Stimulated activated CD8-positive, alpha-beta memory T cell treated with anti-CD3 and anti-CD28 coated beads, Interleukin-15, amount 100 ng/mL, for 48 hours (primary cell): Measurements from ENCODE around the gene MSL1.

ENCODE experiments used
- DNase-seq, 2 donors: peaks; one replicate each; pipeline ENCODE4 v3.0.0-alpha.2; 2020; ENCODE audit warnings: low read depth in 2 of 2

The MSL1 gene

DNA sequence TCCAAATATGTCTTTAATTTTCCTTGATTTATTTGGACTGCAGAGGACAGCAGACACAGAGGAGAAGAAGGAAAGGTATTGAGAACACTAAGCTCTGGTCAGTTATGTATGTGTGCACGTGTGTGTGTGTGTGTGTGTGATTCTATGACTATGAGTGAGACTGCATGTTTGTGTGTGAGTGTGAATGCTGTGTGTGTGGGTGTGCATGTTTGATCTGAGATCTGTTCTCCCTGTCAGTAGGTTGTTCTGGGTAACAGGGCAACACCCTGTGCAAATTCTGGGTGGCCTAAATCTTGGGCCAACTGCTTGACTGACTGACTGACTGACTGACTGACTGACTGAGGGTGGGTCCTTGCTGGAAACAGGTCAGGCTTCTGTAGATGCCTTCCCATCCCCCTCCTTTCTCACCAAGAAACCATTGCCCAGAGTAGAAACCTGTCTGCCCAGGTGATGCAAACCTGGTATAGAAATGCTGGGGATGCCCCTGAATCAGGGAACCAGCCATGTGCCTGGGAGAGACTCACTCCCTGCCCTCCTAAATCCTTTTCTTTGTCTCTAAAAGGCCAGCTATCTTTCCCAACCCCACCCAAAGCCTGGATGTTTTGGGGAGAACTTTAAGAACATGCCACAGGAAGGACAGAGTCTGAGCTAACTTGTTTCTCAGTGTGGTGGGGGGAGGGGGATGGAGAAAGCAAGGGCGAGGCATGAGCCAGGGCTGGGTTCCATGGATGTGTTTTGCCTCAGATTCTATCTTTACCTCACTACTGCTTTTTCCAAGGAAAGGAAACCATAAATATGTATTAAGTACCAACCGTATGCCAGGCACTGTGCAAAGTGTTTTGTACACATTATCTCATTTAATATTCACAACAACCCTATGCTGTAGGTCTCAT, 16.9 kb upstream of the MSL1 start:
- no peak for DNase-seq

DNA sequence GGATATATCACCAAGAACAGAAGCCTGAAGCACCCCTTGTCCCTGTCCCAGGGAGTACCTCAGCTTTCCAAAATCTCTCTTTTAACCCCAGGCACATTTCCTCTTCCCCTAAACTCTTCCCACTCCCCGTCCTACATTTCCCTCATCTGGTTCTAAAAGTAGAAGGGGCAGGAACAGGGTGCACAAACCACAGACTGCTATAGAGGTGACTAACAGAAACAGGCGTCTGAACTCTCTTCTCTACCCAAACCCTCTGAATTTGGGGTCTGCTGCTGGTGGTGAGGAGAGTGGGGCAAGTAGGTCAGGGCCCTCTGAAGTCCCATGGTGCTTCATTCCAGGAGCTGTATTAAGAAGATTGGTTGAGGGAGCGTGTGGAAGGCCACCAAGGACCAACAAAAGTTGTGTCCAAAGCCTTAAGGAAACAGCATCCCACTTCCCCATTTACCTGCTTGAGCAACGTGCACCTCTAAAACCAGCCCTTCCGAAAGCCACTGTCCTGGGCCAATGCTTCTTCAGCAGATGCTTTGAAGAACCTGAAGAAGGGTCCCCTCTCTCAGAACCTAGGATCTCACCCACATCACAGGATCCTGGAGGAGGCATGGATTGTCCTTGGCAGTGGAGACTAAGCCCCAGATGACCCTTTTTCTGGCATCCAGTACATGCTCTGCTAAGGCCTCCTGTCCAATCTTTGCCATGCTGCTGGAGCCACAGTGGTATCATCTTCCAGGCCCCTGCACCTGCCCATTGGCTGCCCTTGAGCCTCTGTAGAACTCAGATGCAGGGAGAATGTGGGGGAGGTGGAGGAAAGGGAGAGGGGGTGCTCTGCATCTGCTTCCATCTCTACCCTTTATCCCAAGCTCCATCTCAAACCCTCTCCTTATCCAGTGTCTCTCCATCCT, 15.7 kb upstream of the MSL1 start:
- no peak for DNase-seq

DNA sequence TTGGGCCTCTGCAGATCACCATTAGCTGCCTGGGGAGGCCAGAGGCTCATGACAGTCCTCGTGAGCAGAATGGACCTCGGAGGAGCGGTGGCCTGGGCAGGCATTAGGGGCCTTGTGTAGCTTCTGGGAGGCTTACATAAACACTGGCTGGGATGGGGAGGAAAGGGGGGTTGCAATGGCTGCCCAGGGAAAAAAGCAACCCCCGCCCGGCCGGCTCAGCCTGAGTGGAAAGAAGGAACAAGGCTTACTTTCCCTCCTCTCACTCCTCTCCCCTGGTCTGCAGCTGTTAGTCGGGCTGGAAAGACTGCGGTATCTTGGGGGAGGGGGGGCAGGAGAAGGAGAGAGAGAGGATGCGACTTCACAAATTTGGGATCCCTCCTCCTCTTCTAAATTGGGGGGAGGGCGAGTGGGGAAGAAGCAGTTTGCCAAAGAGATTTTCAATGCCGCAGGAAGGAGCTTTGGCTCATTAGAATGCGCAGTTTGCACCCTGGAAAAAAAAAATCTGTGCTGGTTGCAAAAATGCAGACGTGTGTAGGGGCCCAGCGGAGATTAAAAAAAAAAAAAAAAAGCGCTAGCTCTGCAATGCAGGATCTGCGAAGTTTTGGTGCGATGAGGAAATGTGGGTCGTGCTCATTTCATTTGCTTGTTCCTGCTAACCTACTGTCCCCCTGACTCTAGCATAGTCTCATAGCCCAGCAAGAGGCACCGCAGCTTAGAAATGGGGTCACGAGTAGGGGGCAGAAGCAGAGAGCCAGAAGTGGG, 14.8 kb upstream of the MSL1 start:
- DNase-seq, result no peak

DNA sequence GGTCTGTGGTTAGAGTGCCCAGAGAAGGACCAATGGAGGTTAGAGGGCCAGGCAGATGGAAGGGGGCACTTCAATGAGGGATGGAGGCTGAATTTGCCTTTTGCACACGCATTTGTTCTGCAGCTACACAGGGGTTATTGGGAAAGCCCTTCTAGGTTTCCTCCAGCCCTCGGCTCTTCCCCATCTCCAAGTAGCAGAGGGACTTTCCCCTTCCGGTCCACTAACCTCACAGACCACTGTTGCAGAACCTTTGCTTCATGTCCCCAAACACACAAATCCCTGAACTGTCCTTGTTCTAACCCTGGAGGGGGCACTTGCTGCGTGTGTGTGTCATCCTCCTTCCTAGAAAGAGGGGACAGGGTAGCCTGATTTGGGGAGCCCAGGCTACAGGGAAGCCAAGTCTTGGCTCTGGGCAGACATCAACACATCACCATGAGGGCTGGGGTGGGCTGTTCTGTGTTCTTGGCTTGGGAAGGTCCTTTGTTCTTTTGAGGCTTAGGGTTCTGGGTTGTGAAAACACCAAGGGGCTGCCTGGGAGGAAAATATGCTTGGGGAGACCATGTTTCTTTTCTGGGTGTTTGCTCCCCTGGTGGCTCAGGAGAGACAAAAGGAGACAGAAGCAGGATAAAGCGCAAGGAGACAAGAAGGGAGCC, 14.1 kb upstream of the MSL1 start:
- DNase-seq, result no peak

DNA sequence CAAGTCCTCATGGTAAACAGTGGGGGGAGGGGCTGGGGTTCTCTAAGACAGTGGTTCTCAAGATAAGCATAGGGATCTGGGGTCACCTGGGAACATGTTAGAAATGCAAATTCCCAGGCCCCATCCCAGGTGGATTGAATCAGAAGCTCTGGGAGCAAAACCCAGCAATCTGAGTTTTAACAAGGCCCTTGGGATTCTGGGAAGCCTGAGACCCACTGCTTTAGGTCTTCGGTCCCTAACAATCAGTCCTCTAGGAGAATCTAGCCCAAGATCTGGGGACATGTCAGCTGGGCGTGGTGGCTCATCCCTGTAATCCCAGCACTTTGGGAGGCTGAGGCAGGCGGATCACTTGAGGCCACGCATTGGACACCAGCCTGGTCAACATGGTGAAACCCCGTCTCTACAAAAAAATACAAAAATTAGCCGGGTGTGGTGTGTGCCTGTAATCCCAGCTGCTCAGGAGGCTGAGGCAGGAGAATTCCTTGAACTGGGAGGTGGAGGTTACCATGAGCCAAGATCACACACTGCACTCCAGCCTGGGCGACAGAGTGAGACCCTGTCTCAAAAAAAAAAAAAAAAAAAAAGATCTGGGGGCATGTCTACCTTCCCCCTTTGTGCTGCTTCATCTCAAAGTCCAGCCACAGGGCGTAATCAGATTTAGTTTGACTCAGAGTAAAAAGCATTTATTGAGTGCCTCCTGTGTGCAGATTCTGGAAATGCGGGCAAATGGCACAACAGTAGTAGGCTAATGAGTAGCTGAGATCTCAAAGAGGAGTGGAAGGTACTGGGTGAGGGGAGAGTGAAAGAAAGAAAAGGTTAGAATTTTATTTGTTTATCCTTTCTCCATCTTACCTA, 12.6 kb upstream of the MSL1 start:
- no peak for DNase-seq

DNA sequence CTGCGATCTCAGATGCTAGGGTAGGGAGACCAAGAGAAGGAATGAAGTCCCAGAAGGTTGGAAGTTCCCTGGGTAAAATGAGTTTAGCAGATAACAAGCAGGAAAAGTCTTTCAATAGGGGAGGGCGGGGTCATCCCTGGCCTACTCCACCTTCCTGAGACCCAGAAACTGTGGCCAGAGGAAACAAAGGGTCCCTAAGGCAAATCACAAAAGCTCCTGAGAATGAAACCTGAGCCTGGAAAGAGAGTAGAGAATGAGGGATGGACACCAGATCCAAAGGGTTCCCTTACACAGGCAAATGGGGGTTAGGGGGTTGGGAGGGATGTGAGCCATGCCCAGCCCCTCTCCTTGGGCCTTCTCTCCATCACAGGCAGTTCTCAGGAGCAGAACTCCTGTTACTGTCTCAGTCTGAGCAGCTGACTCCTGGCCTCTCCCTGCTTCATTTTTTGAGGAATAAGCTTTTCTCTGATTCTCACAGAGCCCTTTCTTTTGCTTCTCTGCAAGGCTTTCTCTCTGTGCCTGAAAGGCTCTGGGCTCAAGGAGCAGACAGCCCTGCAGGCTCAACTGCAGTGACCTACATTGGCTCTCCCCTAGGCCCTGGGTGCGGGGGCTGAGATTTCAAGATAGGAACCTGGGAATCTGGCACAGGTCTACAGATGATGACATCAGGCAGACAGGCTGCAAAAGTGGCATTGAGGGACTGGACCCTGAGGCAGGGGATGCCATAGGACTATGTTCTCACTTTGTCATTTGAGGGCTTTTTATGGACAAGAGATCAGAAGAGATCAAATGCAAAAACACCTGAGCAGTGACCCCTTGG, 11.5 kb upstream of the MSL1 start:
- DNase-seq, result no peak

DNA sequence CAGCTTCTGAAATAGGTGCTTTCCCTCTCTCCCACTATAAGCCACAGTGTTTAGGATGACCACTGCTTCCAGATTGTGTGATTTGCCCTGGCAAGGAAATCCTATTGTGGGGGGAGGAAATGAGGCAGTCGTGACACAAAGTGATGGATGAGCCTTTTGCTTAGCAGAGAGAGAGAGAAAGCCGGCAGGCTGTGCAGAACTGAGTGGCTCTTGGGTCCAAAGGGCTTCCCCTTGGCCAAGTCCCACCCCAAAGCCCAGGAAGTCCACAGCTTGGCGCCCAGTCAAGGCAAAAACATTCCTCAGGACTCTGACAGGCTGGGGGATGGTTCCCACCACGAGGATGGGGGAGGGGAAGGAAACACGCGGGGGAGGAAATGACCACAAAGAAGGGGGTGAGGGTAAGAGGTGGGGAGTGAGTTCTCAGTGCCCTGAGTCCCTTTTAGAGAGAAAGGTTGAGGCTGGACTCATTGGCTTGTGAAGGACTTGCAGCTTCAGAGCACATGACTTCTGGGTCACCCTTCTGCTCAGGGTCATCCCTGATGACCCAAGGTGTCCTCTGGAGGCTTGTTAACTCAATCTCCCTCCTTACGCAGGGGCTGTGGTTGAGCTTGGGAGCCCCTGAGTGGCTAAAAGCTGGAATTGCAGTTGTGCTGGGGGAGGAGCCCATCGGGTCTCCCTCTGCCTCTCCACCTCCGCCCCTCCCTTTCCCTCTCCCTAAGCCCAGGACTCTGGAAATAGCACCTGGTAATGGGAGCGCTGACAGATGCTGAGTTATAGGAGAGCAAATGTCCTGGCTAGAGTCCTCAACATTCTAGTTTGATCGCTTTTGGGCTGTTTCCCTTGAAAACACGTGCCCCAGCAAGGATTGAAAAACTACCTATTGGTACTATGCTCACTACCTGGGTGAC, 10.3 kb upstream of the MSL1 start:
- peak; percentile 51 to 62 for DNase-seq

DNA sequence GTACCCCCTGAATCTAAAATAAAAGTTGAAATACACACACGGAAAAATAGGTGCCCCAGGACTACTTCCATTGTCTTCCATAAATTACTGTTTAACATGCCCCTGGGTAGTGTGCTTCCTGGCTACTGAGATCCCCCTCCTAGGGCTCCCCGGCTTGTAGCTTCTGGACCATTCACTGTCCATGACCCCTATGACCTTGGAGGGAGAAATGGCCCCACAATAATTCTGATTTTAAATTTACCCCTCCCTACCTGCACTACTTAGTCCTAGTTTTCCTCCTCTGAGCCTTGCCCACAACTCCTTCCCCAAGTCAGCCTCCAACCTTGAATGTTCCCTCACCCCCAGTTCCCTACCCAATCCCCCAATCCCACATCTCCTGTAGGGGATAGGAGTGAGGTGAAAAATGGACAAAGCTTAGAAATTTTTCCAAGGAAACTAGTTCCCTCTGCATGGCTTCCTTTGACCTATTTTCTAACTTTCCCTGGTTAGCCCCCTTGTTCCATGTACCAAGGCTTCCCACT, 9.5 kb upstream of the MSL1 start:
- no peak for DNase-seq

DNA sequence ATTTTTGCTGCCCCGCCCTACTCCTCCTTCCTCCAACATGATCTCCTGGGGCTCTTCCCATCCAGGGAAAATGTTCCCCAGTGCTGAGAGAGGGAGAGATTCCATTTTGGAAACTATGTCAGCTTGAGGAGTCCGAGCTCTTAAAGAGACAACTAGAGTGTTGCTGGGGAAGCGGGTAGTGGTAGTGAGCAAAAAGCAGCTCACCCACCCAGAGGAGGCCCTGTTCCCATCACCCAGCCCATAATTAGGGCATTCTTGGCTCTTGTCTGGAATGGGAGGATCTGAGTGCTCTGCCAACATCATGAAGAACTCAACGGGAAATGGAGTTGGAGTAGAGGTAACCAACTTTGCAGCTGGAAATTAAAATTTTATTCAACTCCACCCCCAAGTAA, 9.1 kb upstream of the MSL1 start:
- DNase-seq, result no peak

DNA sequence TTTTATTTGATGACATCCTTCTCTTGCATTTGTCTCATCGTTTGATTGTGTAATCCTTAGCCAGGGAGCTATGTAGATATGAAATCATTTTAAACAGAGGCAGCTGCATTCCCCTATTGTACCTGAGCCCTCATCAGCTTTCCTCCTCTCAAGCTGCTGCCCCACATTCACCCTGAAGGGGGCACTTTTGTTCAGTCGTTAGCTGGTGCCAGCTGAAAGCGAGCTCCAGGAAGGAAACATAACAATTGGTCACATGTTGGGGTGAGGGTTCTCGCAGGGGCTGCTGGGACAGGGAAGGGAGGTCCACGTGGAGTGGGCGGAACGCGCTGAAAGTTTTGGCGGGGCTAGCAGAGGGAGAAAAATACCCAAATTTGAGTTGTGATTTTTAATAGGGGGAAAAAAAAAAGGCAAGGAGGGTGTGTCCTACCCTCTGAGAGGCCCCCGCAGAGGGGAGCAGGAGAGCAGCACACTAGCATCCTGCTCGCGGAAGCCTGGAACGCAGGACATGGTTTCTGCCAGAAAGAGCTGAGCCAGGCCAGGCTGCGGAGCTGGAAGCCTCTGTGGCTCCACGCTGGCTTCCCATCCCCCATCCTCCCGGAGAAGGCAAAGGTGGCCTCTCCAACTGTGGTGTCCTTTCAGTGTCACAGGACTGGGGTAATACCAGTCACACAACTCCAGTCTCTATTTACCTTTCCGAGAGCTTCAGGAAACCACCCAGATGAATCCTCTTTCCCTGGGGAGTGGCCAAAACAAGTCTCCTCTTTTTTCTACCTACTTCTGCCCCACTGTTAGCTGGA, 8.5 kb upstream of the MSL1 start:
- peak; percentile 88 to 89 for DNase-seq

DNA sequence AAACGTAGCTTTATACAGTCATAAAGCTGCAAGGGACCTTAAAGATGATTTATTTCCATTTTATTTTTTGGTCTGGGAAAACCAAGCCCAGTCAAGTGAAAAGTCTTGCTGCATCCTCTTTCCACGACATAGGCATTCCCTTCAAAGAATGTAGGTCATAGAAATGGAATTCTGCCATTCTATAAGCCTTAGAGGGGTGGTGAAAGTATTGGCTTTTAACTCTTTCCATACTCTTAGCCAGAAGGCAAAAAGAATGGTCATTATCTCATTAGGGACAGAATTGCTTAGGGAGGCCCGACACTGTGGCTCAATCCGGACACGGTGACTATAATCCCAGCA, 7.9 kb upstream of the MSL1 start:
- DNase-seq, result no peak

DNA sequence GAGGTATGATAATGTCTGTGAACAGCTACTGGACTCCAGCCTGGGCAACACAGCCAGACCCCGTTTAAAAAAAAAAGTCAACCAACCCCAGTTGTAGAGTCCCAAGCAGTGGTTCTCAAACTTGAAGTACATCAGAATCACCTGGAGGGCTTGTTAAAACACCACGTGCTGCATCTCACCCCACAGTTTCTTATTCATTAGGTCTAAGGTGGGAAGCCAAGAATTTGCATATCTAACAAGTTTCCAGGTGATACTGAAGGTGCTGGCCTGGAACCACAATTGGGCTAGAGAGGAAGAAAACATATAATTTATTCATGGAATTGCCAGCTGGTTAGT, 6.7 kb upstream of the MSL1 start:
- DNase-seq, result no peak

DNA sequence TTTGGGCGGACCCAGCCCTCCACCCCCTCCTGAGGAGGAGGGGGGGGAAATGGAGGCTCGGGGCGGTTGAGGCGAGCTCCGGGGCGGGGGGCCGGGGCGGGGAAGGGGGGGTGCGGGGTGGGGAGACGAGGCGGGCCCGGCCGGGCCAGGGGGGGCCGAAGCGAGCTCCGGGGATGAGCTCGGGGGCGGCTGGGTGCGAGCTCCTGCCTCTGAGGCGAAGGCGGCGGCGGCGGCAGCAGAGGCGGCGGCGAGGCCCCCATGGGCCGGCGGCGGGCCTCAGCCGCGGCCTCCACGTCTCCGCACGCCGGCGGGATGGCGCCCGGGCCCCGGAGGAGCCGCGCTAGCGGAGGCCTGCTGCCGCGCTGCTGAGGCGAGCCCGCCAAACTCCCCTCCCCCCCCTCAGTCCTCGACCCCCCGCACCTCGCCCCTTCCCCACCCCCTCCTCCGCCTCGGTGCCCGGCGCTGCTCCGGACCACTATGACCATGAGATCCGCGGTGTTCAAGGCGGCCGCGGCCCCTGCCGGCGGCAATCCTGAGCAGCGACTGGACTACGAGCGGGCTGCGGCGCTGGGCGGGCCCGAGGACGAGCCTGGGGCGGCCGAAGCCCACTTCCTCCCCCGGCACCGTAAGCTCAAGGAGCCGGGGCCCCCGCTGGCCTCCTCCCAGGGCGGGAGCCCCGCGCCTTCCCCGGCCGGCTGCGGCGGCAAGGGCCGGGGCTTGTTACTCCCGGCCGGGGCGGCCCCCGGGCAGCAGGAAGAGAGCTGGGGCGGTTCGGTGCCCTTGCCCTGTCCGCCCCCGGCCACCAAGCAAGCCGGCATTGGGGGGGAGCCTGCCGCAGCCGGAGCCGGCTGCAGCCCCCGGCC, 596 bp downstream of the MSL1 start:
- DNase-seq, result peak in 1 of 2 donors; percentile 22

DNA sequence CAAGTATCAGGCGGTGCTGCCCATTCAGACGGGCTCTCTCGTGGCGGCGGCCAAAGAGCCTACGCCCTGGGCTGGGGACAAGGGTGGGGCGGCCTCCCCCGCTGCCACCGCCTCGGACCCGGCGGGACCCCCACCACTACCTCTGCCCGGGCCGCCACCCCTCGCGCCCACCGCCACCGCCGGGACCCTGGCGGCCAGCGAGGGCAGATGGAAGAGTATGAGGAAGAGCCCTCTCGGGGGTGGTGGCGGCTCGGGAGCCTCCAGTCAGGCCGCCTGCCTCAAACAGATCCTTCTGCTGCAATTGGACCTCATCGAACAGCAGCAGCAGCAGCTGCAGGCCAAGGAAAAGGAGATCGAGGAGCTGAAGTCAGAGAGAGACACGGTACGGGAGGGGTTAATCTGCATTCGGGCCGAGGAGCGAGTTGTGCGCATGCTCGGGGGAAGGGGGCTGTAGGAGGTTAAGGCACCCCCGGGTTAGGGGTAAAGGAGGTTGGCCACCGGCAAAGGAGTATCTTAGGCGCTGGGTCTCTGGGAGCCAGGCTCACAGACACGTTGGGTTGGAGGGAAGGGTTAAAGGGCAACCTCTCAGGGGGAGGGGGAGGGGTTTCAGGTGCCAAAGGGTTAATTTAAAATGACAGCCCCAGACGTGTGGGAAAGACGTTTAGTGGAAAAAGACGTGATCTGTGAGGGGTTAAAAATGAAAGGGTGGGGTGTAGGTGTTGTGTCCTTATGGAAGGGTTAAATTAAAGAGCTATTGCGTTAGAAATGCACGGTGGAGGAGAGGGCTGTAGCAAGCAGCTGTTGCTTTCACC, 1.4 kb downstream of the MSL1 start:
- DNase-seq, result peak; percentile 31

DNA sequence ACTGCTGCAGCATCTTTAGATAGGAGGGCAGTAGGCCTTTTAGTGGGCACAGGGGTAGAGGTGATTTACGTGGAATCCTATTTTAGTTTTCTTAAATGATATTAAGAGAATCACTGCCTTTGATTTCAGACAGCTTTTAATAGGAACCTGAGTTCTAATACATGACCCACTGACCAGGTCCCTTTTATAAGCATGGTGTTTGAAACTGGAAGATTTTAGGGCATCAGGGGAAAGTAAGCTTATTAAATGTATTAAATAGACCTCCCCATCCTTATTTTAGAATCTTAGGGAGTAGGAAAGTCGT, 2.0 kb downstream of the MSL1 start:
- DNase-seq, result no peak
